ENCODE data around the gene LIPC. TPM values are rescaled to one million over a fixed set of nuclear protein-coding genes. Genes with fewer than 3 reads are reported as not detected.
A peak's percentile ranks its signal among the peaks of the same experiment; 100 is the strongest.

Gene LIPC
- total RNA-seq, 1 donor from 2014 or later = 9.2 TPM

- no peak for DNase-seq (ENCODE audit: low read depth)
Measured at GRCh38 chr15:58538225-58538727, 106.5 kb downstream of the LIPC start.

DNA sequence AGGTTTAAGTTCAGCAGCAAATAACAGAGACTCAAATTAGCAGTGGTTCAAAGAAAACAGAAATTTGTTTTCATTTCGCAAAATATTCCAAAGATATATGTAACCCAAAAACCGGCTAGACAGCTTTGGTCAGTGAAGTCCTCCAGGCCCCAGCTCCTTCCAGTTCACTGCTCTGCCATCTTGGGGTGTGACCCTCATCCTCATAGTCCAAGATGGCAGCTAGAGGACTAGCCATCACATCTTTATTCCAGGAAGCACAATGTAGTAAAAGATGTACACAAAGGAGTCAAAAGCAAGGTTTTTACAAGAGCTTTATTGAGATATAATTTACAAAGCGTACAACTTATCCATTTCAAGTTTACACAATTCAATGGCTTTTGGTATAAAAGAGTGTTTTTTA lies 107.1 kb downstream of the LIPC start:
- DNase-seq (ENCODE audit: low read depth) = no peak

GRCh38 chr15:58539548-58539947 lies 107.8 kb downstream of the LIPC start:
- no peak for DNase-seq (ENCODE audit: low read depth)

DNA sequence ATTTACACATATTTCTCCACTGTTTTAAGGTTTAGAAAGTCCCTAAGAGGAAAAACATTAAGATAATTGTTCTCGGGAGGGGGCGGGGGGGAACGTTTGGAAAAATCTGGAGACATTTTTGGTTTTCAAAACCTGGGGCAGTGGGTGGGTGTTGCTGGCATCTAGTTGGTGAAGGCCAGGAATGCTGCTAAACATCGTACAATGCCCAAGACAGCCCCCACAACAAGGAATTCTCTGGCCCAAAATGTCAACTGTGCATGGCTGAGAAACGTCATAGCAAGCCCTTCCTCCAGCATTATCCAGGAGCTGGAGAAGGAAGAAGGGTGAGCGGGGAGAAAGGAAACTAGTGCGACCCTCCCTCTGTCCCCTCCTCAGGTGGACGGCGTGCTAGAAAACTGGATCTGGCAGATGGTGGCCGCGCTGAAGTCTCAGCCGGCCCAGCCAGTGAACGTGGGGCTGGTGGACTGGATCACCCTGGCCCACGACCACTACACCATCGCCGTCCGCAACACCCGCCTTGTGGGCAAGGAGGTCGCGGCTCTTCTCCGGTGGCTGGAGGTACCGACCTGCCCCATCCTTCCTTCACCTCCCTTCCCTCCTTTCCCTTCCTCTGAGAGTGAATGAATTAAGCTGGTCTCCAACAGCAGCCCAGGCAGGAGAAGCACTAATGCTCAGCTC lies 109.8 kb downstream of the LIPC start:
- DNase-seq (ENCODE audit: low read depth) = no peak

DNA sequence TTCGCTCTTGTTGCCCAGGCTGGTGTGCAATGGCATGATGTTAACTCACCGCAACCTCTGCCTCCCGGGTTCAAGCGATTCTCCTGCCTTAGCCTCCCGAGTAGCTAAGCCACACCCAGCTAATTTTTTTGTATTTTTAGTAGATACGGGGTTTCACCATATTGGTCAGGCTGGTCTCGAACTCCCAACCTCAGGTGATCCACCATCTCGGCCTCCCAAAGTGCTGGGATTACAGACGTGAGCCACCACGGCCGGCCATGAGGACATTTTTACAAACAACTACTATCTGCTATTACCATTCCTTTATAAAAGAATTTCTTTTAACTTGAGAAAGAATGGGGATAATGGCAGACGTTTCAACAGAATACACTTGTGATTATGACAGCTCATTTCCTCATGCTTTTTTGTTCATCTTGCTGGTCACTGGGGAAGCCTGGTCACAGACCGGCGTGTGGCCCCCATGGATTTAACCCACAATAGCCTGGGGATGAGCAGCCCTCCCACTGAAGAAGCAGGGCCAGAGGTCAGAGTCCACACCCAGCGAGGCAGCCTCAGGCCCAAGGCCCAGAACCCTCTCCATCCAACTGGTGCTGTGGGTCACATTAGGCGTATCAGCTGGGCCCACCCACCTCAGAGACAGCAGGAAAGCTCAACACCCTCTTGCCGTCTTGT lies 112.0 kb downstream of the LIPC start:
- no peak for DNase-seq (ENCODE audit: low read depth)

GRCh38 chr15:58544756-58545155 lies 113.0 kb downstream of the LIPC start:
- DNase-seq (ENCODE audit: low read depth) = no peak

DNA sequence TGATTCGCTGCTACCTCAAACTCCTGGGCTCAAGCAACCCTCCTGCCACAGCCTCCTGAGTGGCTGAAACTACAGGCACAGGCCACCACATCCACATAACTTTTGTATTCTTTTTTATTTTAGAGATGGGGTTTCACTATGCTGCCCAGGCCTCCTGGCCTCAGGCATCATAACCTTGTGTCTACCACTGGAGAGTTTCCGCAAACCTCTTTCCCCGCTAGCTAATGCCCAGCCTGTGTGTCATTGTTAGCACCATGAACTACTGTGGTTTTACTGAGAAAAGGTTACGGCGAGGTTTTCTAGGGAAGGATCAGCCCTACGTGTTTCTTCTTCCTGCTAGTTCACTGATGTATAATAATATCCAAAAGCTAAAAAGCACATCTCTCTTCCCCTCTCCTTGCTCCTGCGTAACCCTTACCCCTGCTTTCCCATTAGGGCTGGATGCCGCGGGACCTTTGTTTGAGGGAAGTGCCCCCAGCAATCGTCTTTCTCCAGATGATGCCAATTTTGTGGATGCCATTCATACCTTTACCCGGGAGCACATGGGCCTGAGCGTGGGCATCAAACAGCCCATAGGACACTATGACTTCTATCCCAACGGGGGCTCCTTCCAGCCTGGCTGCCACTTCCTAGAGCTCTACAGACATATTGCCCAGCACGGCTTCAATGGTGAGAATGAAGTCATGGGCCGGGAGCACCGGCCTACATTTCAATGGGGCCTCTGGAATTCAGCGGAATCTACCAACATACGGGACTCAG lies 113.7 kb downstream of the LIPC start:
- DNase-seq (ENCODE audit: low read depth) = no peak

- no peak for DNase-seq (ENCODE audit: low read depth)
Measured at GRCh38 chr15:58546066-58546591, 114.3 kb downstream of the LIPC start.

GRCh38 chr15:58546635-58547627 lies 115.1 kb downstream of the LIPC start:
- DNase-seq (ENCODE audit: low read depth) = peak; percentile 99

DNA sequence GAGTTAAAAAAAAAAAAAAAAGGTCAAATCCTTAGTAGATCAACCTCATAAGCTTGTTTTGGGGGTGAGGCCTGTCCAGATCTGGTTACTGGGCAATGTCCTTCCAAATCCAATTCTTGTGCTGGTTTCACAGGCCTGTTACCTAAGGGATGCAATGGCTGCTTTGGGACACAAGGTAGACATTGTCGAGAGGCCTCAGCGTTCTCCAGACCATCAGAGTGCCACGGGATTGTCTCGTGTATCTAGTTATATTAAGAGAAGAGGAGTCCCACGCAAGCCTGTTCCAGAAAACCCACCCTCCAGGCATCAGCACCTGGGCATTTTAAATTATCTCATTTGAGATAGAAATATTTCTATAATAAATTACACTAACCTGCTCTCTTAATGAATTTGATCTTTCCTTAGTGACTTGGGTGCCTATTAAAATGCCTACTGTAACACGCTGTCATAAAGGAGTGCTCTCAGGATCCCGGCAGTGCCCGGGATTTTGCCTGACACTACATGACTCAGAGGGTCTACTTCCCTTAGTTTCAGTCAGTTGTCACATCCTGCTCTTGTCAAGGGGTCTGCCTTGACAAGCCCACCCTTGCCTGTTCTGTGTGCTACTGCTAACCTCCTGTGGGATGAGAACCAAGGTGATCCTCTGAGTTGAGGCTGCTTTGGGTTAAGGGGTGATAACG lies 116.0 kb downstream of the LIPC start:
- DNase-seq (ENCODE audit: low read depth) = no peak

- DNase-seq (ENCODE audit: low read depth) = no peak
Measured at GRCh38 chr15:58548308-58549012, 116.7 kb downstream of the LIPC start.

DNA sequence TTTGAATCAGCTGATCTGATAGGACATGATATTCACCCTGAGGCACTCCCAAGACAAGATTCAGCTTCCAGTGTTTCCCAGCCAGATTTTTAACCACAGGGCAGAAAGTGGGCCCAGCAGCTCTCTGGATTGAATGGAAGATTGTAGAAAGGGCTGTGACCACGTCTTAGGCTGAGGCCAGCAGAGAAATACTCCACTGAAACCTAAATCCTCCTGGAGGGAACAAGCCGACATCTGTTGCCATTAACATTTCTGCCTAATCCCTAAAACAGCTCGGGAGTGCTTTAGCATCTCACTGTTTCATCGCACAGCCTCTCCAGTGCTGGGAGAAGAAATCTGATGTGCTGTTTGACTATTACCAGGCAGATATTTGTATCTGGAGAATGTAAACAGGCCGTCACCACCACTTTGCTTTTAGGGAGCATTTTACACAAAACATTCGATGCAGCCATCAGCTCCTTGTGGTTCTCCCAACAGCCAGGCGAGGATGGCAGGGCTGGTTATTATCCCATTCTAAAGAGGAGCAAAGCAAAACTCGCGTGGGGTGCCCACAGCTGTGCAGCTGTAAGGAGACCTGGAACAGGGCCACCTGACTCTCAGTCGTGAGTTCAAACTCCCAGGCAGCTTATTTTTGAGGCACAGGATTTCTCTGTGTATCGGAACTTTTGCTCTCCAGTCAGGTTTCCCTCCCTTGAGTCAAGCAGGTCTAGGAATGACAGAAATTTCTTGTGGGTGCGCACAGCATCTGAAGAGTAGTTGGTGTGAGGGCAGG lies 117.4 kb downstream of the LIPC start:
- no peak for DNase-seq (ENCODE audit: low read depth)

DNA sequence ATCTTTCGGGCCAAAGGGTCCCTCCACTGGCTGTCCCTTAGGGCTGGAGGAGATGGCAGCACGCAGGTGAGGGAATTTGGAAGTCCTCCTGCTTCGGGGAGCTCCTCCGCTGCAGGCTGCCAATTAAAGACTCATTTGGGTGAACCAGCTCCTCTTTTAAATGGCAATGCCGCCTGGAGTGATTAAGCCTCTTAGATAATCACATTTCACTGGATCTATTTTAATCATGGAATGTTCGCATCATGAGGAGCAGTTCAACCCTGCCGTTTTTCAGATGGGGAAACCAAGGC lies 117.9 kb downstream of the LIPC start:
- DNase-seq (ENCODE audit: low read depth) = no peak

DNA sequence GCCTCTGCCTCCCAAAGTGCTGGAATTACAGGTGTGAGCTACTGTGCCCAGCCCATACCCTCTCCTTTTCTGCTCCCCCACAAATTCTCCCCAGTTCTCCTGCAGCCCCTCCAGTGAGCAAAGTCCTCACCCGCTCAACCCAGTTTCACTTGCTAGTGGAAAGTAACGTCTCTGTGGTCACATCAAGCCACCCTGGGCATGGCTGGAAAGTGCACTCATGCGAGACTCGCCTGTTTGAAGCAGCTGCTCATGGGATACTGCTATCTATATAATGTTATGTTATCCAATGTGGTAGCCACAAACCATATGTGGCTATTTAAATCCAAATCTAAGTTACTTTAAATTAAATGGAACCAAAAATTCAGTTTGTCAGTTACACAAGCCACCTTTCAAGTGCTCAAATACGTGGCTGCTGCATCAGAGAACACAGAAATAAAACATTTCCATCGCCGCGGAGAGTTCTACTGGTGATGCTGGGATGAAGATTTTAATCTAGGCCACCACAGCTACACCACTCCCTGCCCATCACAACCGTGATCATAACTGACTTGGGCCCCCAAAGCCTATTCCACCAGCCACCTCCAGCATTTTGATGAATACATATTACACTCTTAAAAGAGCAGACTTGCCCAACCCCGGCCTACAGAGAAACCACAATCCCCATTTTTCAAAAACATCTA lies 119.4 kb downstream of the LIPC start:
- DNase-seq (ENCODE audit: low read depth) = no peak

GRCh38 chr15:58551764-58552504 lies 120.1 kb downstream of the LIPC start:
- DNase-seq (ENCODE audit: low read depth) = peak; percentile 94

GRCh38 chr15:58552505-58553364 lies 120.9 kb downstream of the LIPC start:
- no peak for DNase-seq (ENCODE audit: low read depth)

- no peak for DNase-seq (ENCODE audit: low read depth)
Measured at GRCh38 chr15:58553365-58553918, 121.7 kb downstream of the LIPC start.
